ENCODE measurements around the gene AOC2. TPM values are rescaled to one million over a fixed set of nuclear protein-coding genes. Genes with fewer than 3 reads are reported as not detected.

Gene AOC2
- polyA plus RNA-seq, 1 experiment: 0.43 TPM

Small RNA genes lying within 50 kb of the gene (small RNA-seq; reads per million reads assigned to genes)
- not detected for gene MIR6781 (ENCODE audit: insufficient read length, low read depth, low replicate concordance)
- gene RNU6-287P (ENCODE audit: insufficient read length, low read depth, low replicate concordance): not detected

Other genes with a start within 250 kb of the AOC2 start
- 28.4 and 54.4 TPM in 2 replicates for gene RETREG3, start 235.2 kb upstream of the AOC2 start, polyA plus RNA-seq (2011; rRNA removed)
- 37.2 and 66.1 TPM in 2 replicates for gene TUBG1, start 234.9 kb upstream of the AOC2 start, polyA plus RNA-seq (2011; rRNA removed)
- 11.4 and 15.1 TPM in 2 replicates for gene TUBG2, start 185.3 kb upstream of the AOC2 start, polyA plus RNA-seq (2011; rRNA removed)
- gene PLEKHH3, start 167.6 kb upstream of the AOC2 start, polyA plus RNA-seq (2011; rRNA removed): 5.6 and 9.1 TPM in 2 replicates
- 0.91 and 2.3 TPM in 2 replicates for gene CCR10, start 162.7 kb upstream of the AOC2 start, polyA plus RNA-seq (2011; rRNA removed)
- 51.8 and 90.6 TPM in 2 replicates for gene CNTNAP1, start 162.0 kb upstream of the AOC2 start, polyA plus RNA-seq (2011; rRNA removed)
- gene EZH1, start 99.5 kb upstream of the AOC2 start, polyA plus RNA-seq (2011; rRNA removed): 30.4 and 32.0 TPM in 2 replicates
- gene RAMP2, start 83.4 kb upstream of the AOC2 start, polyA plus RNA-seq (2011; rRNA removed): 1.7 and 2.8 TPM in 2 replicates
- 143 and 181 TPM in 2 replicates for gene VPS25, start 71.1 kb upstream of the AOC2 start, polyA plus RNA-seq (2011; rRNA removed)
- 2.1 and 2.9 TPM in 2 replicates for gene WNK4, start 64.0 kb upstream of the AOC2 start, polyA plus RNA-seq (2011; rRNA removed)
- 82.8 and 91.9 TPM in 2 replicates for gene COA3, start 45.9 kb upstream of the AOC2 start, polyA plus RNA-seq (2011; rRNA removed)
- gene CNTD1, start 45.7 kb upstream of the AOC2 start, polyA plus RNA-seq (2011; rRNA removed): 0.29 and 0.45 TPM in 2 replicates
- 118 and 126 TPM in 2 replicates for gene BECN1, start 20.3 kb upstream of the AOC2 start, polyA plus RNA-seq (2011; rRNA removed)
- gene PSME3, start 11.2 kb upstream of the AOC2 start, polyA plus RNA-seq (2011; rRNA removed): 65.7 and 101 TPM in 2 replicates
- gene AOC3, start 6.6 kb downstream of the AOC2 start, polyA plus RNA-seq (2011; rRNA removed): 0.10 and 0.22 TPM in 2 replicates
- gene G6PC1, start 56.2 kb downstream of the AOC2 start, polyA plus RNA-seq (2011; rRNA removed): not detected in 2 replicates
- 45.2 and 51.6 TPM in 2 replicates for gene AARSD1, start 119.9 kb downstream of the AOC2 start, polyA plus RNA-seq (2011; rRNA removed)
- gene PTGES3L, start 135.5 kb downstream of the AOC2 start, polyA plus RNA-seq (2011; rRNA removed): 3.3 and 3.4 TPM in 2 replicates
- gene RUNDC1, start 136.0 kb downstream of the AOC2 start, polyA plus RNA-seq (2011; rRNA removed): 9.8 and 12.9 TPM in 2 replicates
- gene RPL27, start 153.8 kb downstream of the AOC2 start, polyA plus RNA-seq (2011; rRNA removed): 3,309 and 5,343 TPM in 2 replicates
- gene IFI35, start 162.2 kb downstream of the AOC2 start, polyA plus RNA-seq (2011; rRNA removed): 27.7 and 42.5 TPM in 2 replicates
- 170 and 245 TPM in 2 replicates for gene VAT1, start 177.8 kb downstream of the AOC2 start, polyA plus RNA-seq (2011; rRNA removed)
- gene RND2, start 180.7 kb downstream of the AOC2 start, polyA plus RNA-seq (2011; rRNA removed): 0.89 and 1.3 TPM in 2 replicates